ENCODE measurements around the gene PLA2G3. TPM values are rescaled to one million over a fixed set of nuclear protein-coding genes. Genes with fewer than 3 reads are reported as not detected.

Gene PLA2G3
- polyA plus RNA-seq, 1 experiment = 0.04 TPM

GRCh38 chr22:31093086-31093850 is 47.0 kb downstream of the PLA2G3 start:
- CTCF ChIA-PET = interaction anchor here (0.6 to 2.6 kb wide), 7 partner anchors 9 to 137 kb away, joined by 3 to 9 read pairs (median 5); partner anchors contain the start of genes SELENOM and SMTN

GRCh38 chr22:31092161-31092560 is 48.1 kb downstream of the PLA2G3 start:
- H3K36me3 ChIP-seq (ENCODE audit: control insufficient read depth, insufficient read depth, low read length) = peaks cover 65% of the 10 kb centered on the region
- no peaks in the 10 kb centered on the region for H3K27me3 ChIP-seq (ENCODE audit: control insufficient read depth, insufficient read depth, low read length)
- H3K4me3 ChIP-seq (ENCODE audit: low read depth, low read length) = no peak overlapping the region
- ChIA-PET POLR2A (no interaction called here), CTCF (interaction anchor here (0.6 to 2.6 kb wide), 7 partner anchors 9 to 181 kb away, joined by 3 to 9 read pairs (median 4); partner anchors contain the start of gene SELENOM)
- TF ChIP-seq CTCF (IDR thresholded peaks at IDR 0.05; ENCODE audit: insufficient read depth, low read depth, low read length) = no peak
- no peak for DNase-seq (ENCODE audit: low read depth)

More at GRCh38 chr22:31093086-31093850, 47.0 kb downstream of the PLA2G3 start:
- POLR2A ChIA-PET = no interaction called here
- Histone ChIP-seq H3K36me3 (ENCODE audit: control insufficient read depth, insufficient read depth, low read length) (peaks cover 61% of the 10 kb centered on the region), H3K4me3 (ENCODE audit: low read depth, low read length) (no peak overlapping the region), H3K27me3 (ENCODE audit: control insufficient read depth, insufficient read depth, low read length) (no peaks in the 10 kb centered on the region)
- no peak for DNase-seq (ENCODE audit: low read depth)
- no peak for TF ChIP-seq CTCF (IDR thresholded peaks at IDR 0.05; ENCODE audit: insufficient read depth, low read depth, low read length)

GRCh38 chr22:31091106-31091975 is 49.0 kb downstream of the PLA2G3 start:
- Histone ChIP-seq H3K27me3 (ENCODE audit: control insufficient read depth, insufficient read depth, low read length) (no peaks in the 10 kb centered on the region), H3K4me3 (ENCODE audit: low read depth, low read length) (no peak overlapping the region), H3K36me3 (ENCODE audit: control insufficient read depth, insufficient read depth, low read length) (peaks cover 58% of the 10 kb centered on the region)
- no peak for DNase-seq (ENCODE audit: low read depth)
- no peak for TF ChIP-seq CTCF (IDR thresholded peaks at IDR 0.05; ENCODE audit: insufficient read depth, low read depth, low read length)
- CTCF ChIA-PET = interaction anchor here (0.6 to 1.9 kb wide), 5 partner anchors 11 to 181 kb away, joined by 3 to 8 read pairs (median 4); no protein-coding TSS in a partner anchor
- POLR2A ChIA-PET = no interaction called here

GRCh38 chr22:31090217-31091085 is 49.9 kb downstream of the PLA2G3 start:
- TF ChIP-seq CTCF (IDR thresholded peaks at IDR 0.05; ENCODE audit: insufficient read depth, low read depth, low read length) = no peak
- Histone ChIP-seq H3K4me3 (ENCODE audit: low read depth, low read length) (no peak overlapping the region), H3K36me3 (ENCODE audit: control insufficient read depth, insufficient read depth, low read length) (peaks cover 52% of the 10 kb centered on the region), H3K27me3 (ENCODE audit: control insufficient read depth, insufficient read depth, low read length) (no peaks in the 10 kb centered on the region)
- ChIA-PET CTCF (interaction anchor here (0.6 to 4.0 kb wide), 7 partner anchors 12 to 143 kb away, joined by 3 to 26 read pairs (median 3); partner anchors contain the start of gene INPP5J), POLR2A (no interaction called here)
- no peak for DNase-seq (ENCODE audit: low read depth)

Data from BJ (cell line).